Heart right ventricle (tissue), 16 donors: ENCODE results near the gene ADCYAP1R1. TPM values are rescaled to one million over a fixed set of nuclear protein-coding genes. Genes with fewer than 3 reads are reported as not detected.

Source experiments
- ATAC-seq, 8 donors: fragments of 200-7000 bp; cut with Tn5 transposase; one replicate each; pipeline ENCODE4 v1.9.1; 2020; ENCODE audit warnings: mild to moderate bottlenecking in 8 of 8, moderate library complexity in 8 of 8, moderate number of reproducible peaks in 1 of 8
- DNase-seq, 2 donors: peaks; one replicate each; pipeline ENCODE4 v3.0.0-alpha.2; 2020
- H3K27ac ChIP-seq, 10 donors: fragments of 200-600 bp; sonication (generic) in 2 of 10; one replicate each; pipeline versions ENCODE4 v1.5.0 to v1.8.0; 2020 to 2022; ENCODE audit warnings: mild to moderate bottlenecking in 3 of 10
- H3K27me3 ChIP-seq, 7 donors: fragments of 200-600 bp; one replicate each; pipeline ENCODE4 v1.8.0; 2021 to 2022; ENCODE audit warnings: mild to moderate bottlenecking in 2 of 7
- H3K36me3 ChIP-seq, 9 donors: fragments of 200-600 bp; sonication (generic) in 1 of 9; one replicate each; pipeline versions ENCODE4 v1.5.0 to v1.8.0; 2020 to 2022; ENCODE audit warnings: mild to moderate bottlenecking in 2 of 9
- H3K4me1 ChIP-seq, 9 donors: fragments of 200-600 bp; sonication (generic) in 1 of 9; one replicate each; pipeline versions ENCODE4 v1.5.0 to v1.8.0; 2020 to 2022; ENCODE audit warnings: mild to moderate bottlenecking in 4 of 9
- H3K4me3 ChIP-seq, 10 donors: fragments of 200-600 bp; sonication (generic) in 2 of 10; one replicate each; pipeline versions ENCODE4 v1.5.0 to v1.8.0; 2020 to 2022; ENCODE audit warnings: mild to moderate bottlenecking in 7 of 10, moderate library complexity in 2 of 10
- H3K9me3 ChIP-seq, 11 donors: fragments of 200-600 bp in 10 of 11; sonication (generic) in 2 of 11; one replicate each; pipeline versions ENCODE4 v1.5.0 to v1.8.0; 2013 to 2022; ENCODE audit warnings: mild to moderate bottlenecking in 2 of 11, control low read depth in 1 of 11, moderate library complexity in 1 of 11
- WGBS, 2 donors: extraction: QIAGEN DNeasy Blood & Tissue Kit; methylation state at CpG; one replicate each; pipeline ENCODE4 v1.1.7; 2013; ENCODE audit warnings: inconsistent platforms in 1 of 2; 5-methylcytosine and 5-hydroxymethylcytosine counted together
- intact Hi-C, 10 donors: fragments of 100-400 bp; cut with DNase I; formaldehyde crosslinking; loops; one replicate each; pipeline versions ENCODE4 v1.11.1 to v1.14.2; 2022
- polyA plus RNA-seq, 2 donors: library from polyadenylated mRNA; stranded (reverse); fragments of 200-250 nt; gene quantifications; one replicate each; pipeline ENCODE4 v1.2.3, GENCODE V29; 2013
- total RNA-seq, 10 donors: library from RNA; stranded (reverse); fragmentation: NEBNext Ultra II Directional in 3 of 10; extraction: Animal tissue kit (Norgen Biotek cat#: 25700) in 3 of 10; gene quantifications; one replicate each; pipeline versions ENCODE4 v1.2.1 to v1.2.4, GENCODE V29; 2021 to 2023
- TF ChIP-seq, protein P1 (sequence below), 9 donors: fragments of 200-600 bp; sonication (generic) in 2 of 9; IDR thresholded peaks; one replicate each; pipeline versions ENCODE4 v1.5.0 to v1.8.0; 2021 to 2022; ENCODE audit warnings: antibody characterized with exemption in 9 of 9, mild to moderate bottlenecking in 5 of 9, moderate library complexity in 1 of 9
- donor health status: Arrhythmogenic right ventricular cardiomyopathy.
- donor health status: ischemic (EF 13 %, LVEDD 7.1; RV severe dilation, severe dysfunction).
- donor health status: healthy with polysubstance abuse.
- donor health status: DM: no; HTN: yes; CAD: no.
- donor health status: DM: no; HTN: no; CAD: no.
- donor health status: ischemic (EF 25% LVEDD 6.9; RV normal size, moderate dysfunction).
- donor health status: ischemic (EF 25% LVEDD 5.7; RV mildly dilated, moderate dysfunction).
- donor health status: healthy.
- donor health status: DM: yes; HTN: yes; CAD: no.
- donor health status: Ischemic cardiomyopathy.
- donor health status: ischemic (EF 35%, LVEDD 5.7; RV mildly dilated, moderate dysfunction).
- donor health status: nonischemic (EF 11% LVEDD 7.7; RV severe dilation, severe dysfunction).
- donor health status: DM: yes; HTN: yes; CAD: no.
- donor health status: PGD.
- donor health status: ischemic (EF 29% LVEDD 5.4; RV normal size, mild dysfunction).
- donor health status: nonischemic (EF 23%, LVEDD 6.1; RV moderate dilation, normal function).

Gene ADCYAP1R1
- total and polyA plus RNA-seq, 12 donors, result 0.59 to 5.8 (median 1.6) TPM

DNA sequence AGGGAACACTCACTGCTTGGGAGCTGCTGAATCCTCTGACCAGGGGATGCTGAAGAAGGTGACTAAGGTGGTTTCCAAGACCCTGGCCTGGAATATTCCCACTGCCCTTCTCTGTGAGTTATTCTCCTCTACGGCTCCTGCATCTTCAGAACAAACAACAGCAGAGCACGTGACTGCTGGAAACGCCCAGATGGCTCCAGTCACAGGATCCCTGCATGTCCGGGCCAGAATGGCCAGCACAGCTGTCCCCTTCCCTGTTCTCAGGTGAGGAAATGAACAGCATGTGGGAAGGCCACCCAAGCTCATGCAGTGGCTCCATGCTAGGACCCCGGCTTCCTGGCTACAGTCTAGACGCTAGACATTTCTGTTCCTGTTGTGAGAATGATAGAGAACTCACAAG lies 45.3 kb upstream of the ADCYAP1R1 start:
- H3K9me3 ChIP-seq, result peaks cover 0 to 21% (median 0%) of the 10 kb centered on the region in 11 donors
- H3K4me1 ChIP-seq, result peaks cover 0 to 9% (median 0%) of the 10 kb centered on the region in 9 donors
- no peak overlapping the region for H3K4me3 ChIP-seq
- ATAC-seq (peak in 4 of 8 donors; percentile 21 to 75 (median 38)), DNase-seq (no peak)
- intact Hi-C loops, result loop anchor here in 1 of 10 donors (5.0 kb wide), 1 partner anchor 35 kb away; no protein-coding TSS in a partner anchor
- TF ChIP-seq, protein P1, sequence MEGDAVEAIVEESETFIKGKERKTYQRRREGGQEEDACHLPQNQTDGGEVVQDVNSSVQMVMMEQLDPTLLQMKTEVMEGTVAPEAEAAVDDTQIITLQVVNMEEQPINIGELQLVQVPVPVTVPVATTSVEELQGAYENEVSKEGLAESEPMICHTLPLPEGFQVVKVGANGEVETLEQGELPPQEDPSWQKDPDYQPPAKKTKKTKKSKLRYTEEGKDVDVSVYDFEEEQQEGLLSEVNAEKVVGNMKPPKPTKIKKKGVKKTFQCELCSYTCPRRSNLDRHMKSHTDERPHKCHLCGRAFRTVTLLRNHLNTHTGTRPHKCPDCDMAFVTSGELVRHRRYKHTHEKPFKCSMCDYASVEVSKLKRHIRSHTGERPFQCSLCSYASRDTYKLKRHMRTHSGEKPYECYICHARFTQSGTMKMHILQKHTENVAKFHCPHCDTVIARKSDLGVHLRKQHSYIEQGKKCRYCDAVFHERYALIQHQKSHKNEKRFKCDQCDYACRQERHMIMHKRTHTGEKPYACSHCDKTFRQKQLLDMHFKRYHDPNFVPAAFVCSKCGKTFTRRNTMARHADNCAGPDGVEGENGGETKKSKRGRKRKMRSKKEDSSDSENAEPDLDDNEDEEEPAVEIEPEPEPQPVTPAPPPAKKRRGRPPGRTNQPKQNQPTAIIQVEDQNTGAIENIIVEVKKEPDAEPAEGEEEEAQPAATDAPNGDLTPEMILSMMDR (IDR thresholded peaks at IDR 0.05), result no peak
- H3K27me3 ChIP-seq, result peaks cover 0 to 14% (median 6%) of the 10 kb centered on the region in 7 donors
- H3K27ac ChIP-seq, result peak overlapping the region in 1 of 10 donors; percentile 35
- 49 to 55% methylated on average over 6 of the region's 6 CpGs for WGBS, 2 donors
- H3K36me3 ChIP-seq, result no peaks in the 10 kb centered on the region

DNA sequence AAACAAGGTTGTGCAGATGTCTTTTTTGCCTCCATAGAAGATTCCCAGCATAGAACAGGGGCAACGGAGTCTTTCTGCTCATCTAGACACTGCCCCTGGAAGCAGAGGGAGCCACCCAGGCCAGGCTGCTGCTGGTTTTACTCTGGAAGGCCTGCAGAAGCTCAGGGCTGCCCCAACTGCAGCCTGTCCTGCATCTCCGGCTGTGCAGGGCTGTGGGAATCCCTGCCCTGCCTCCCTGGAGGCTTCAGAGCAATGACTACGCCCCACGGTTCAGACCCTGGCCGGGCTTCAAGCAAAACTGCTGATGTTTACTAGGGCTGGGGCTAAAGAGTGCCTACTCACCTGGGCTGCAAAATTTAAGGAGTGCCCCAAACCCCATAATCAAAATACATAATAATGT lies 44.5 kb upstream of the ADCYAP1R1 start:
- no peak for DNase-seq
- Histone ChIP-seq H3K4me1 (peaks cover 0 to 9% (median 0%) of the 10 kb centered on the region in 9 donors), H3K27ac (no peak overlapping the region), H3K27me3 (peaks cover 0 to 14% (median 6%) of the 10 kb centered on the region in 7 donors), H3K36me3 (no peaks in the 10 kb centered on the region), H3K9me3 (peaks cover 0 to 22% (median 0%) of the 10 kb centered on the region in 11 donors), H3K4me3 (no peak overlapping the region)
- TF ChIP-seq, protein P1 (IDR thresholded peaks at IDR 0.05), result no peak
- intact Hi-C loops, result loop anchor here in 1 of 10 donors (5.0 kb wide), 1 partner anchor 35 kb away; no protein-coding TSS in a partner anchor
- 47 to 49% methylated on average over 5 of the region's 5 CpGs for WGBS, 2 donors
- ATAC-seq, result peak in 3 of 8 donors; percentile 47 to 79 (median 63)

- Histone ChIP-seq H3K9me3 (peaks cover 0 to 10% (median 0%) of the 10 kb centered on the region in 11 donors), H3K4me1 (peaks cover 0 to 10% (median 0%) of the 10 kb centered on the region in 9 donors), H3K4me3 (no peak overlapping the region), H3K27me3 (peaks cover 0 to 8% (median 0%) of the 10 kb centered on the region in 7 donors), H3K36me3 (no peaks in the 10 kb centered on the region), H3K27ac (no peak overlapping the region)
- 60 to 65% methylated on average over 3 of the region's 3 CpGs for WGBS, 2 donors
- TF ChIP-seq, protein P1 (IDR thresholded peaks at IDR 0.05), result no peak
- DNase-seq (no peak), ATAC-seq (no peak)
- intact Hi-C loops, result no loop called here
These were observed 37.3 kb upstream of the ADCYAP1R1 start for GRCh38 chr7:31014826-31015225.

- ATAC-seq, result peak in 4 of 8 donors; percentile 20 to 34 (median 23)
- 76 to 78% methylated on average over 7 of the region's 7 CpGs for WGBS, 2 donors
- TF ChIP-seq, protein P1 (IDR thresholded peaks at IDR 0.05), result no peak
These were observed 35.0 kb upstream of the ADCYAP1R1 start for GRCh38 chr7:31017032-31017675.

More at GRCh38 chr7:31017032-31017675, 35.0 kb upstream of the ADCYAP1R1 start:
- Histone ChIP-seq H3K4me3 (no peak overlapping the region), H3K27ac (no peak overlapping the region), H3K36me3 (no peaks in the 10 kb centered on the region), H3K27me3 (peaks cover 0 to 8% (median 0%) of the 10 kb centered on the region in 7 donors), H3K9me3 (no peaks in the 10 kb centered on the region), H3K4me1 (peaks cover 0 to 10% (median 0%) of the 10 kb centered on the region in 9 donors)
- no peak for DNase-seq
- intact Hi-C loops, result no loop called here
